Smooth muscle cell (in vitro differentiated cells): Measurements from ENCODE around the gene MDN1. TPM values are rescaled to one million over a fixed set of nuclear protein-coding genes. Genes with fewer than 3 reads are reported as not detected.

Experiments
- DNase-seq: peaks from one replicate; lab custom pipeline; 2025; ENCODE audit not compliant: unreplicated experiment; lab: John Stamatoyannopoulos, UW
- H2AFZ ChIP-seq: fragments of 200-600 bp; sonication (generic); 2 replicates; pipeline ENCODE4 v1.6.0; 2016; ENCODE audit warnings: antibody characterized with exemption, low read depth, mild to moderate bottlenecking
- H3F3A ChIP-seq: fragments of 200-600 bp; sonication (generic); 2 replicates; pipeline ENCODE4 v1.6.0; 2017; ENCODE audit warnings: antibody characterized with exemption, low read depth
- H3K27ac ChIP-seq: fragments of 200-600 bp; sonication (generic); 2 replicates; pipeline ENCODE4 v1.5.1; 2016; ENCODE audit warnings: low read depth, mild to moderate bottlenecking
- H3K27me3 ChIP-seq: fragments of 200-600 bp; sonication (generic); 2 replicates; pipeline ENCODE4 v1.6.1; 2016; ENCODE audit warnings: low read depth, mild to moderate bottlenecking
- H3K36me3 ChIP-seq: fragments of 200-600 bp; sonication (generic); 2 replicates; pipeline ENCODE4 v1.5.1; 2016; ENCODE audit warnings: low read depth
- H3K4me1 ChIP-seq: fragments of 200-600 bp; sonication (generic); 2 replicates; pipeline ENCODE4 v1.5.1; 2016; ENCODE audit warnings: low read depth
- H3K4me2 ChIP-seq: fragments of 200-600 bp; sonication (generic); 2 replicates; pipeline ENCODE4 v1.6.0; 2016; ENCODE audit warnings: mild to moderate bottlenecking
- H3K4me3 ChIP-seq: fragments of 200-600 bp; sonication (generic); 2 replicates; pipeline ENCODE4 v1.5.1; 2016; ENCODE audit warnings: mild to moderate bottlenecking
- H3K79me2 ChIP-seq: fragments of 200-600 bp; sonication (generic); 2 replicates; pipeline ENCODE4 v1.6.0; 2016; ENCODE audit warnings: low read depth, mild to moderate bottlenecking
- H3K9ac ChIP-seq: fragments of 200-600 bp; sonication (generic); 2 replicates; pipeline ENCODE4 v1.6.0; 2016; ENCODE audit warnings: low read depth
- H3K9me3 ChIP-seq: fragments of 200-600 bp; sonication (generic); replicated peaks from 2 replicates; pipeline ENCODE4 v1.5.1; 2016; ENCODE audit warnings: low read depth
- H4K20me1 ChIP-seq: fragments of 200-600 bp; sonication (generic); 2 replicates; pipeline ENCODE4 v1.6.0; 2016; ENCODE audit warnings: low read depth
- CTCF ChIP-seq: fragments of 200-600 bp; sonication (generic); IDR thresholded peaks from 2 replicates; pipeline ENCODE4 v1.5.1; 2017; ENCODE audit warnings: borderline replicate concordance, mild to moderate bottlenecking, antibody characterized with exemption; ENCODE audit not compliant: insufficient read depth, poor library complexity, severe bottlenecking
- WGBS: methylation state at CpG from one replicate; pipeline ENCODE4 v1.1.7; 2016; ENCODE audit warnings: low lambda C conversion rate; 5-methylcytosine and 5-hydroxymethylcytosine counted together
- polyA plus RNA-seq: library from polyadenylated mRNA; unstranded; fragments of >200 nt; fragmentation: Nextera tagmentation; extraction: Ambion mirVana; gene quantifications from 2 replicates; pipeline ENCODE4 v1.2.1, GENCODE V29; 2016
- small RNA-seq: library from RNA; depleted of rRNA; stranded (forward); fragments of <200 nt; gene quantifications from one replicate; pipeline ENCODE3, GENCODE V24; 2014
- total RNA-seq: library from RNA; depleted of rRNA; stranded (reverse); fragments of >200 nt; gene quantifications from 2 replicates; pipeline ENCODE4 v1.2.3, GENCODE V29; 2014

The MDN1 gene
- total and polyA plus RNA-seq, 2 experiments from 2014 or later = 6.4 to 16.5 TPM

GRCh38 chr6:89596484-89596883, 223.1 kb downstream of the MDN1 start:
- Histone ChIP-seq H2AFZ (no peak overlapping the region), H3K9ac (no peak overlapping the region), H3K4me1 (no peaks in the 10 kb centered on the region), H3F3A (no peaks in the 10 kb centered on the region), H3K4me2 (no peak overlapping the region), H3K79me2 (no peaks in the 10 kb centered on the region), H3K27me3 (no peaks in the 10 kb centered on the region), H4K20me1 (no peaks in the 10 kb centered on the region), H3K27ac (no peak overlapping the region), H3K4me3 (no peak overlapping the region), H3K36me3 (no peaks in the 10 kb centered on the region), H3K9me3 (no peaks in the 10 kb centered on the region)
- WGBS = 96% methylated on average over 1 of the region's 1 CpG
- no peak for TF ChIP-seq CTCF
- DNase-seq = no peak

- TF ChIP-seq CTCF = no peak
- H3K79me2 ChIP-seq = no peaks in the 10 kb centered on the region
- no peaks in the 10 kb centered on the region for H3F3A ChIP-seq
- no peak overlapping the region for H3K4me3 ChIP-seq
- H3K27ac ChIP-seq = no peak overlapping the region
- H3K9ac ChIP-seq = no peak overlapping the region
- 100% methylated on average over 2 of the region's 2 CpGs for WGBS
- H3K9me3 ChIP-seq = no peaks in the 10 kb centered on the region
- no peaks in the 10 kb centered on the region for H3K27me3 ChIP-seq
- H4K20me1 ChIP-seq = no peaks in the 10 kb centered on the region
- no peak overlapping the region for H3K4me2 ChIP-seq
- no peak for DNase-seq
- no peak overlapping the region for H2AFZ ChIP-seq
- H3K4me1 ChIP-seq = no peaks in the 10 kb centered on the region
- no peaks in the 10 kb centered on the region for H3K36me3 ChIP-seq
Measured at GRCh38 chr6:89596056-89596455, 223.5 kb downstream of the MDN1 start.

Small RNA genes lying within 50 kb of the gene (small RNA-seq; reads per million reads assigned to genes)
- not detected for gene DNAJC19P6
- not detected for gene RF00019

Other genes with a start within 250 kb of the MDN1 start
- 17.9 and 21.9 TPM in 2 replicates for gene LYRM2, start 181.0 kb downstream of the MDN1 start, total RNA-seq
- gene LYRM2, start 181.0 kb downstream of the MDN1 start, polyA plus RNA-seq = 35.5 and 37.0 TPM in 2 replicates
- gene CASP8AP2, start 10.1 kb upstream of the MDN1 start, total RNA-seq = 18.7 and 21.2 TPM in 2 replicates
- gene CASP8AP2, start 10.1 kb upstream of the MDN1 start, polyA plus RNA-seq = 13.3 and 14.0 TPM in 2 replicates
- gene GJA10, start 74.7 kb upstream of the MDN1 start, total RNA-seq = not detected in 2 replicates
- gene GJA10, start 74.7 kb upstream of the MDN1 start, polyA plus RNA-seq = not detected in 2 replicates